Fibroblast of pulmonary artery (primary cell): Measurements from ENCODE around the gene GNG7.
"Not testable (repeated sequence)": the region's sequence is repeated elsewhere in the genome, so short reads cannot be mapped to it uniquely, and the experiment has no call there.

Experiments
- DNase-seq: peaks from one replicate; pipeline ENCODE4 v3.0.0-alpha.2; 2010; ENCODE audit warnings: low read depth
- H3K4me3 ChIP-seq: replicated peaks from 2 replicates; pipeline ENCODE4 v1.5.1; 2011; ENCODE audit warnings: low read depth, mild to moderate bottlenecking, control low read depth, low read length, moderate library complexity
- CTCF ChIP-seq: IDR thresholded peaks from 2 replicates; pipeline ENCODE4 v1.5.1; 2011; ENCODE audit warnings: mild to moderate bottlenecking, control low read depth, low read length, inconsistent platforms; ENCODE audit errors: missing control alignments

Gene GNG7

GRCh38 chr19:2716722-2717637 lies 14.5 kb upstream of the GNG7 start:
- TF ChIP-seq CTCF: no peak
- no peak overlapping the region for H3K4me3 ChIP-seq
- no peak for DNase-seq

- no peak for TF ChIP-seq CTCF
- no peak for DNase-seq
Observed at GRCh38 chr19:2716275-2716650, 13.8 kb upstream of the GNG7 start.

GRCh38 chr19:2715470-2716274 lies 13.2 kb upstream of the GNG7 start:
- H3K4me3 ChIP-seq: no peak overlapping the region
- DNase-seq: no peak

More at GRCh38 chr19:2716275-2716650, 13.8 kb upstream of the GNG7 start:
- H3K4me3 ChIP-seq: no peak overlapping the region

GRCh38 chr19:2714531-2715269 lies 12.2 kb upstream of the GNG7 start:
- no peak overlapping the region for H3K4me3 ChIP-seq
- no peak for DNase-seq
- no peak for TF ChIP-seq CTCF

More at GRCh38 chr19:2715470-2716274, 13.2 kb upstream of the GNG7 start:
- no peak for TF ChIP-seq CTCF

- not testable (repeated sequence) for H3K4me3 ChIP-seq, DNase-seq
Observed at GRCh38 chr19:2714102-2714501, 11.6 kb upstream of the GNG7 start.

GRCh38 chr19:2713170-2713569 lies 10.7 kb upstream of the GNG7 start:
- not testable (repeated sequence) for DNase-seq, H3K4me3 ChIP-seq

DNA sequence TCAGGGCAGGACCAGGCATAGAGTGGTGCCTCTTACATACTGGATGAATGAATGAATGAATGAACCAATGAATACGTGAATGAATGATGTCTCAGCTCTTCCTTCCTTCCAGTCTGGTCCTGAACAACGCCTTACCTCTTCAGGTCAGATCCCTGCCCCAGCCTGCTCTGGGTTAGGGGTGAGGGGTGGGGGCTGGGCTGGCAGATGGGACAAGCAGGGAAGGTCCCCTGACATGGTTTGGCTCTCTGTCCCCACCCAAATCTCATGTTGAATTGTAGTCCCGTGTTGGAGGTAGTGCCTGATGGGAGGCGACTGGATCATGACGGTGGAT lies 9.3 kb upstream of the GNG7 start:
- TF ChIP-seq CTCF: no peak
- no peak for DNase-seq
- no peak overlapping the region for H3K4me3 ChIP-seq
